PC-3 (cell line): ENCODE data around the gene FAM181B. TPM values are rescaled to one million over a fixed set of nuclear protein-coding genes. Genes with fewer than 3 reads are reported as not detected.

Experiments used
- ATAC-seq: fragments of 200-7000 bp; cut with Tn5 transposase; 2 replicates; pipeline ENCODE4 v1.9.1; 2020; ENCODE audit warnings: mild to moderate bottlenecking, moderate library complexity
- BruUV-seq: library from RNA; stranded (reverse); fragments of 400-500 nt; replicated peaks from 2 replicates; lab custom pipeline; 2021; lab: Mats Ljungman, UMichigan
- CTCF ChIA-PET: fragments of 300-600 bp; sonication (Branson Sonifier 250); formaldehyde crosslinking; loops from one replicate; lab custom pipeline; 2022; ENCODE audit warnings: antibody characterized with exemption; lab: Charles Lee
- POLR2A ChIA-PET: fragments of 300-600 bp; sonication (Branson Sonifier 250); formaldehyde crosslinking; loops from one replicate; lab custom pipeline; 2022; ENCODE audit warnings: antibody characterized with exemption; ENCODE audit not compliant: unreplicated experiment; lab: Charles Lee
- DNase-seq: peaks from one replicate; pipeline ENCODE4 v3.0.0-alpha.2; 2015
- H2AFZ ChIP-seq: fragments of 300-600 bp; sonication (generic); 2 replicates; pipeline ENCODE4 v1.6.0; 2016; ENCODE audit warnings: antibody characterized with exemption, low read length
- H3F3A ChIP-seq: fragments of 300-600 bp; sonication (generic); one replicate; pipeline ENCODE4 v1.6.0; 2017; ENCODE audit warnings: antibody characterized with exemption, low read length, control low read depth, mild to moderate bottlenecking; ENCODE audit not compliant: unreplicated experiment
- H3K27ac ChIP-seq: fragments of 300-600 bp; sonication (generic); 2 replicates; pipeline ENCODE4 v1.5.1; 2016; ENCODE audit warnings: mild to moderate bottlenecking, low read length
- H3K27me3 ChIP-seq: fragments of 300-600 bp; sonication (generic); 2 replicates; pipeline ENCODE4 v1.6.1; 2016; ENCODE audit warnings: low read length, mixed read lengths
- H3K36me3 ChIP-seq: fragments of 300-600 bp; sonication (generic); 2 replicates; pipeline ENCODE4 v1.6.1; 2016; ENCODE audit warnings: low read depth, mixed run types, low read length, mixed read lengths
- H3K4me1 ChIP-seq: fragments of 300-600 bp; sonication (generic); 2 replicates; pipeline ENCODE4 v1.5.1; 2016; ENCODE audit warnings: low read length; ENCODE audit not compliant: insufficient read depth
- H3K4me2 ChIP-seq: fragments of 300-600 bp; sonication (generic); 2 replicates; pipeline ENCODE4 v1.6.0; 2016; ENCODE audit warnings: low read length
- H3K4me3 ChIP-seq: fragments of 300-600 bp; sonication (generic); 2 replicates; pipeline ENCODE4 v1.5.1; 2016; ENCODE audit warnings: mild to moderate bottlenecking, low read length, mixed read lengths
- H3K79me2 ChIP-seq: fragments of 300-600 bp; sonication (generic); 2 replicates; pipeline ENCODE4 v1.6.1; 2017; ENCODE audit warnings: low read length, mixed read lengths
- H3K9ac ChIP-seq: fragments of 300-600 bp; sonication (generic); 2 replicates; pipeline ENCODE4 v1.6.0; 2016; ENCODE audit warnings: mild to moderate bottlenecking, low read length
- H3K9me2 ChIP-seq: fragments of 300-600 bp; sonication (generic); replicated peaks from 2 replicates; pipeline ENCODE4 v1.6.1; 2016; ENCODE audit warnings: mixed run types, low read length, mixed read lengths
- H3K9me3 ChIP-seq: fragments of 300-600 bp; sonication (generic); 2 replicates; pipeline ENCODE4 v1.6.1; 2016; ENCODE audit warnings: low read length, mixed read lengths
- H4K20me1 ChIP-seq: fragments of 300-600 bp; sonication (generic); 2 replicates; pipeline ENCODE4 v1.6.1; 2016; ENCODE audit warnings: low read length, mixed read lengths
- CTCF ChIP-seq: fragments of 300-600 bp; sonication (generic); conservative IDR thresholded peaks from 2 replicates; pipeline ENCODE4 v1.5.1; 2017; ENCODE audit warnings: antibody characterized with exemption, low read depth, mild to moderate bottlenecking, low read length
- EZH2 ChIP-seq: fragments of 300-600 bp; sonication (generic); IDR thresholded peaks from one replicate; pipeline ENCODE4 v1.6.1; 2017; ENCODE audit warnings: antibody characterized with exemption, mild to moderate bottlenecking, low read length; ENCODE audit not compliant: unreplicated experiment
- EZH2phosphoT487 ChIP-seq: fragments of 300-600 bp; sonication (generic); IDR thresholded peaks from 2 replicates; pipeline ENCODE4 v1.6.1; 2018; ENCODE audit warnings: mild to moderate bottlenecking, antibody characterized with exemption, low read length, borderline replicate concordance
- intact Hi-C: fragments of 100-400 bp; cut with micrococcal nuclease; formaldehyde crosslinking; loops from 2 replicates; pipeline ENCODE4 v1.9.0; 2023
- total RNA-seq: library from RNA; depleted of rRNA; stranded (reverse); fragments of >200 nt; gene quantifications from 2 replicates; pipeline ENCODE4 v1.2.3, GENCODE V29; 2014

Gene FAM181B
- total RNA-seq, 1 experiment from 2014 or later: not detected

- Histone ChIP-seq H2AFZ (no peak overlapping the region), H3K27me3 (no peaks in the 10 kb centered on the region), H3K4me2 (no peak overlapping the region), H3F3A (no peaks in the 10 kb centered on the region), H3K27ac (no peak overlapping the region), H3K79me2 (no peaks in the 10 kb centered on the region), H3K9ac (no peak overlapping the region), H3K4me3 (no peak overlapping the region), H3K9me2 (no peaks in the 10 kb centered on the region), H4K20me1 (no peaks in the 10 kb centered on the region), H3K4me1 (peaks cover 18% of the 10 kb centered on the region), H3K36me3 (no peaks in the 10 kb centered on the region), H3K9me3 (no peaks in the 10 kb centered on the region)
- TF ChIP-seq EZH2 (no peak), EZH2phosphoT487 (no peak)
- ATAC-seq (no peak), DNase-seq (no peak)
- no TSS peak for BruUV-seq
- ChIA-PET CTCF (no interaction called here), POLR2A (no interaction called here)
- intact Hi-C loops: loop anchor here (5.0 to 10.0 kb wide), 3 partner anchors 213 to 1100 kb away; partner anchors contain the start of gene CCDC90B
Observed at GRCh38 chr11:82714346-82715174, 19.1 kb downstream of the FAM181B start.

- peak overlapping the region; percentile 6; the same call in 1 of the 2 replicates for H3K27ac ChIP-seq
- H3F3A ChIP-seq: no peaks in the 10 kb centered on the region
- peaks cover 18% of the 10 kb centered on the region for H3K4me1 ChIP-seq
- peak overlapping the region; percentile 53 for H3K4me2 ChIP-seq
- CTCF ChIA-PET: no interaction called here
- no peaks in the 10 kb centered on the region for H3K36me3 ChIP-seq
- no TSS peak for BruUV-seq
- peak; percentile 92 for ATAC-seq
- H3K9me2 ChIP-seq: no peaks in the 10 kb centered on the region
- DNase-seq: peak; percentile 83
- POLR2A ChIA-PET: no interaction called here
- intact Hi-C loops: loop anchor here (10.0 kb wide), 2 partner anchors 573 to 1103 kb away; partner anchors contain the start of gene CCDC90B
- H3K4me3 ChIP-seq: 0 out of 2 replicates have a peak overlapping the region, but pooled peaks have one; percentile 12
- no peaks in the 10 kb centered on the region for H3K9me3 ChIP-seq
- H3K27me3 ChIP-seq: no peaks in the 10 kb centered on the region
- no peak for TF ChIP-seq EZH2phosphoT487
- no peak for TF ChIP-seq EZH2
- TF ChIP-seq CTCF: no peak
- H2AFZ ChIP-seq: no peak overlapping the region
- H3K79me2 ChIP-seq: no peaks in the 10 kb centered on the region
- H3K9ac ChIP-seq: no peak overlapping the region
- H4K20me1 ChIP-seq: no peaks in the 10 kb centered on the region
Observed at GRCh38 chr11:82711648-82712047, 22.0 kb downstream of the FAM181B start.

GRCh38 chr11:82703796-82704195, 29.9 kb downstream of the FAM181B start:
- Histone ChIP-seq H3F3A (no peaks in the 10 kb centered on the region), H3K79me2 (no peaks in the 10 kb centered on the region), H3K36me3 (no peaks in the 10 kb centered on the region), H3K27me3 (no peaks in the 10 kb centered on the region), H4K20me1 (no peaks in the 10 kb centered on the region), H3K4me3 (no peak overlapping the region), H2AFZ (no peak overlapping the region), H3K9me3 (no peaks in the 10 kb centered on the region), H3K27ac (no peak overlapping the region), H3K4me2 (no peak overlapping the region), H3K4me1 (no peaks in the 10 kb centered on the region), H3K9ac (no peak overlapping the region), H3K9me2 (no peaks in the 10 kb centered on the region)
- intact Hi-C loops: loop anchor here (5.0 kb wide), 1 partner anchor 1046 kb away; no protein-coding TSS in a partner anchor
- TF ChIP-seq CTCF (no peak), EZH2 (no peak), EZH2phosphoT487 (no peak)
- BruUV-seq: no TSS peak
- DNase-seq (peak; percentile 54), ATAC-seq (peak; percentile 20; the same call in 1 of the 2 replicates)
- CTCF ChIA-PET: no interaction called here
- POLR2A ChIA-PET: no interaction called here
